GM10248 (cell line): ENCODE measurements around the gene SPRR4.

ENCODE experiments used
- CTCF ChIA-PET: fragments of 300-600 bp; sonication (Branson Sonifier 250); formaldehyde crosslinking; extraction: SDS; loops from one replicate; lab custom pipeline; 2021; ENCODE audit warnings: antibody characterized with exemption; lab: Yijun Ruan, JAX
- POLR2A ChIA-PET: fragments of 350-650 bp; sonication (Branson Sonifier 250); formaldehyde crosslinking; extraction: SDS; loops from one replicate; lab custom pipeline; 2020; ENCODE audit warnings: antibody characterized with exemption; lab: Yijun Ruan, JAX
- DNase-seq: peaks from one replicate; pipeline ENCODE4 v3.0.0; 2012; ENCODE audit errors: extremely low spot score
- CTCF ChIP-seq: IDR thresholded peaks from 2 replicates; pipeline ENCODE4 v1.5.1; 2012; ENCODE audit warnings: mild to moderate bottlenecking, low read depth; ENCODE audit errors: extremely low read depth, missing control alignments, control extremely low read depth

Gene SPRR4

GRCh38 chr1:152961226-152961891 lies 9.1 kb upstream of the SPRR4 start:
- TF ChIP-seq CTCF: no peak
- no peak for DNase-seq
- ChIA-PET CTCF (interaction anchor here (1.4 kb wide), 1 partner anchor 48 kb away, joined by 5 read pairs; no protein-coding TSS in a partner anchor), POLR2A (no interaction called here)

DNA sequence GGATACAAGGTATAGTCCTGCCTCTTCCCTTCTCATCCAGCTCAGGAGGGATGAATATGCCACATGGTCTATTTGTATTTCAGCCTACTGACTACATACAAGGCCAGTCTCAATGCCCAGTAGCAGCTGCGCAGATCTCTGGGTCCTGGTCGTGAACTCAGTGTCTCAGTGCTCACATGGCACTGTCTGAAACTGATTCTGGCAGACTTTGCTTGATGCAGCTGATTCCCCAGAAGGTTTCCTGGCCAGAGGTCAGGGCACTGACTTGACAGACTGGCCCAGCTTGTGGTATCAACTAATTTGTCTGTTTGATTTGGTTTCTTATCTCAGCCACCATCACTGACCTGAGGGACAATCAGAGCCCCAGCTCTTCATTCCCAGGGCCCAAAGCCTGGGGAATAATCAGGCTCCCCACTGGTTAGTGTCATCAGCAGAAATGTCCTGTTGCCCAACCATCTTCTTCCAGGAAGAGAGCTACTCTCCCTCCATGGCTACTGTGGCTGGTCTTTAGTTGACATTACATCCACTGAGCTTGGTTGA lies 7.5 kb upstream of the SPRR4 start:
- CTCF ChIA-PET: interaction anchor here (2.4 kb wide), 1 partner anchor 37 kb away, joined by 10 read pairs; no protein-coding TSS in a partner anchor
- TF ChIP-seq CTCF: no peak
- POLR2A ChIA-PET: no interaction called here
- DNase-seq: no peak

DNA sequence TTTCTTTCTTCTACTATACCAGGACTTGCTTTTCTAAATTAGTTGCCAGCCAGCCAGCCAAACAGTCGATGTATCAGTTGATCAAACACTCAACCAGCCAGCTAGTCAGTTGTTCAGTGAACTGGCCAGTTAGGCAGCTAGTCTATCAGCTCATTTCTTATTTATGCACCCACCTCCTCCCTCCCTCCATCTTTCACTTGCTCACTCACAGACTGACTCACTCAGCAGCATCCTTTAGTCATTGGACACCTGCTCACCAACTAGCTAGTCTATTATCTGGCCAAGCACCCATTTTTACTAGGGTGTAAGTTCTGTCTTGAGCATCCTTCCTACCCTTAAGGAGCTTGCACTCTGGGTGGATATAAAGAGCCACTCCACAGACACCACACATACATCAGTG lies 5.9 kb upstream of the SPRR4 start:
- TF ChIP-seq CTCF: no peak
- ChIA-PET POLR2A (no interaction called here), CTCF (interaction anchor here (1.6 to 2.4 kb wide), 2 partner anchors 35 to 38 kb away, joined by 3 to 10 read pairs; no protein-coding TSS in a partner anchor)
- no peak for DNase-seq

DNA sequence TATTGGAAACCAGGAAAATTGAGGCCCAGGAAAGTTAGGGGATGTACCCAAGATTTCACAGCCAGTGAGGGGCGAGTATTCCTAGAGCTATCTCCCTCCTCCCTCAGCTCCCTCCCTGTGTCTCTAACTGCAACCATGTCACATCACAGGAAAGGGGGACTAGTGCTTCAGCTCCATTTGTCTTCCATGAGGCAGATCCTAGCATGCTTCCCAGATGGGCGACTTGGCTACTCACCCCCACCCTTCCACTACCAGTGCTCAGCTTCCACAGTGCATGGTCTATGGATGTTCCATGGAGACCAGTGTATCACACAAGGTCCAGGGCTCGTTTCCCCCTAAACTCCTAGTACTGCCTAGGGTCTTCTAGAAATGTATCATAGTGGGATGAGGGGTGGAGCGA lies 4.6 kb upstream of the SPRR4 start:
- ChIA-PET CTCF (interaction anchor here (1.6 to 2.5 kb wide), 2 partner anchors 33 to 95 kb away, joined by 3 to 7 read pairs; no protein-coding TSS in a partner anchor), POLR2A (no interaction called here)
- DNase-seq: no peak
- no peak for TF ChIP-seq CTCF

GRCh38 chr1:152967201-152967600 lies 3.2 kb upstream of the SPRR4 start:
- ChIA-PET CTCF (interaction anchor here (0.8 to 2.5 kb wide), 4 partner anchors 12 to 509 kb away, joined by 3 to 7 read pairs (median 4); no protein-coding TSS in a partner anchor), POLR2A (no interaction called here)
- DNase-seq: no peak
- TF ChIP-seq CTCF: no peak

DNA sequence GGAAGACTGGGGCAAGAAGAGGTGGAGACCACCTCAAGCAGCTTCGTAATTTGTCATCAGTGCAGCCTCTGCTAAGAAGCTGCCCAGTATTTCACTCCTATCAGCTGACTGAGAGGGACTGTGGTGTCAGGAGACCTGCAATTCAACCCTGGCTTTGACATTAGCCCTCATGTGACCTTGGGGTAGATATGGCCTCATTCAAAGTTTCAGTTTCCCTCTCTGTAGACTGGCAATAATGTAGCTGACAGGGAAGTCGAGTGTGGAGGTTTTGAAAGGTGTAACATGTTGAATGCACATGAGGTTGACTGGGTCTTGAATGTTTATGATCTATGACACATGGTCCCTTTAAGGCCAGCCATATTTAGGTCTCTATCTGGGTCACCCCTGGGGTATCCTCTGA lies 2.2 kb upstream of the SPRR4 start:
- no peak for TF ChIP-seq CTCF
- CTCF ChIA-PET: interaction anchor here (1.5 to 1.6 kb wide), 2 partner anchors 42 to 64 kb away, joined by 4 to 5 read pairs; no protein-coding TSS in a partner anchor
- POLR2A ChIA-PET: no interaction called here
- DNase-seq: peak; percentile 36
